Suprapubic skin (tissue), 4 donors: Measurements from ENCODE around the gene SH3GL2.

Source experiments
- CTCF ChIP-seq, 2 donors: fragments of 200-600 bp in 1 of 2; fragments of 450-650 bp in 1 of 2; sonication (generic) in 1 of 2; IDR thresholded peaks; one replicate each; pipeline ENCODE4 v1.5.1; 2016 to 2019; ENCODE audit warnings: antibody characterized with exemption in 2 of 2, mild to moderate bottlenecking in 1 of 2, moderate library complexity in 1 of 2
- EP300 ChIP-seq: sonication (generic); formaldehyde crosslinking; IDR thresholded peaks from one replicate; pipeline ENCODE4 v1.6.1; 2017; ENCODE audit warnings: antibody characterized with exemption
- POLR2A ChIP-seq, 2 donors: fragments of 450-650 bp; IDR thresholded peaks; one replicate each; pipeline ENCODE4 v1.6.1; 2017; ENCODE audit warnings: antibody characterized with exemption in 2 of 2, mild to moderate bottlenecking in 2 of 2, moderate library complexity in 2 of 2
- POLR2AphosphoS5 ChIP-seq, 3 donors: sonication (generic); formaldehyde crosslinking; IDR thresholded peaks; one replicate each; pipeline ENCODE4 v1.6.1; 2017; ENCODE audit warnings: antibody characterized with exemption in 3 of 3

- TF ChIP-seq CTCF (IDR thresholded peaks at IDR 0.05) (no peak), POLR2A (IDR thresholded peaks at IDR 0.05) (no peak), EP300 (no peak), POLR2AphosphoS5 (IDR thresholded peaks at IDR 0.05) (no peak)
Observed at GRCh38 chr9:17637229-17637628, 58.4 kb downstream of the SH3GL2 start.
